Liver (tissue), 9 donors: ENCODE results near the gene GLE1. TPM values are rescaled to one million over a fixed set of nuclear protein-coding genes. Genes with fewer than 3 reads are reported as not detected.

Experiments
- DNase-seq: peaks from one replicate; pipeline ENCODE4 v3.0.0-alpha.2; 2017; ENCODE audit warnings: low spot score
- H3K27ac ChIP-seq, 2 donors: one replicate each; pipeline ENCODE4 v1.7.0; 2013; ENCODE audit warnings: inconsistent platforms in 2 of 2, low read length in 2 of 2, control low read depth in 1 of 2, low read depth in 1 of 2, mild to moderate bottlenecking in 1 of 2
- H3K27me3 ChIP-seq, 4 donors: one replicate each; pipeline versions ENCODE4 v1.6.1 to v1.7.0; 2013; ENCODE audit warnings: low read length in 3 of 4, inconsistent platforms in 1 of 4, mild to moderate bottlenecking in 1 of 4, moderate library complexity in 1 of 4; ENCODE audit not compliant: control insufficient read depth in 4 of 4, insufficient read depth in 4 of 4
- H3K36me3 ChIP-seq, 4 donors: one replicate each; pipeline versions ENCODE4 v1.6.1 to v1.7.0; 2013; ENCODE audit warnings: low read length in 3 of 4, mild to moderate bottlenecking in 3 of 4, low read depth in 1 of 4, moderate library complexity in 1 of 4; ENCODE audit not compliant: control insufficient read depth in 4 of 4, insufficient read depth in 3 of 4
- H3K4me1 ChIP-seq, 4 donors: one replicate each; pipeline versions ENCODE4 v1.6.1 to v1.7.0; 2013; ENCODE audit warnings: low read length in 3 of 4, mild to moderate bottlenecking in 3 of 4, moderate library complexity in 1 of 4; ENCODE audit not compliant: control insufficient read depth in 4 of 4, insufficient read depth in 4 of 4
- H3K4me3 ChIP-seq, 3 donors: one replicate each; pipeline versions ENCODE4 v1.6.1 to v1.7.0; 2013; ENCODE audit warnings: low read length in 3 of 3, control low read depth in 1 of 3, low read depth in 1 of 3, mild to moderate bottlenecking in 1 of 3
- H3K9ac ChIP-seq, 2 donors: one replicate each; pipeline ENCODE4 v1.7.0; 2013; ENCODE audit warnings: low read length in 2 of 2, mild to moderate bottlenecking in 2 of 2, moderate library complexity in 2 of 2, control low read depth in 1 of 2, low read depth in 1 of 2
- H3K9me3 ChIP-seq, 4 donors: one replicate each; pipeline versions ENCODE4 v1.6.1 to v1.7.0; 2013; ENCODE audit warnings: low read length in 3 of 4; ENCODE audit not compliant: control insufficient read depth in 4 of 4
- ATF3 ChIP-seq: IDR thresholded peaks from 2 replicates; pipeline ENCODE4 v1.6.1; 2016; ENCODE audit warnings: antibody characterized with exemption
- CTCF ChIP-seq: fragments of 150-350 bp; IDR thresholded peaks from 2 replicates; pipeline ENCODE4 v1.5.1; 2017; ENCODE audit warnings: improper control_type of control experiment, low read depth, low read length; ENCODE audit not compliant: missing input control
- EGR1 ChIP-seq, 2 donors: IDR thresholded peaks; 2 replicates each; pipeline ENCODE4 v1.6.1; 2016 to 2018; ENCODE audit warnings: antibody characterized with exemption in 2 of 2, low read depth in 2 of 2
- FOXA1 ChIP-seq: IDR thresholded peaks from 2 replicates; pipeline ENCODE4 v1.6.1; 2016; ENCODE audit warnings: antibody characterized with exemption
- GABPA ChIP-seq, 2 donors: IDR thresholded peaks in 1 of 2; conservative IDR thresholded peaks in 1 of 2; 2 replicates each; pipeline ENCODE4 v1.6.1; 2016; ENCODE audit warnings: antibody characterized with exemption in 2 of 2, mild to moderate bottlenecking in 1 of 2, moderate library complexity in 1 of 2
- HNF4A ChIP-seq, 2 donors: conservative IDR thresholded peaks; 2 replicates each; pipeline ENCODE4 v1.6.1; 2016; ENCODE audit warnings: antibody characterized with exemption in 2 of 2, mild to moderate bottlenecking in 2 of 2
- HNF4G ChIP-seq: IDR thresholded peaks from 2 replicates; pipeline ENCODE4 v1.6.1; 2016; ENCODE audit warnings: antibody characterized with exemption
- JUND ChIP-seq, 2 donors: IDR thresholded peaks; 2 replicates each; pipeline ENCODE4 v1.6.1; 2016; ENCODE audit warnings: antibody characterized with exemption in 2 of 2
- MAX ChIP-seq: IDR thresholded peaks from 2 replicates; pipeline ENCODE4 v1.6.1; 2016; ENCODE audit warnings: antibody characterized with exemption
- NR2F2 ChIP-seq: IDR thresholded peaks from 2 replicates; pipeline ENCODE4 v1.6.1; 2016; ENCODE audit warnings: antibody characterized with exemption
- REST ChIP-seq: IDR thresholded peaks from 2 replicates; pipeline ENCODE4 v1.6.1; 2016; ENCODE audit warnings: antibody characterized with exemption, mild to moderate bottlenecking
- SP1 ChIP-seq: IDR thresholded peaks from 2 replicates; pipeline ENCODE4 v1.6.1; 2018; ENCODE audit warnings: antibody characterized with exemption, mild to moderate bottlenecking
- TAF1 ChIP-seq: conservative IDR thresholded peaks from 2 replicates; pipeline ENCODE4 v1.6.1; 2016; ENCODE audit warnings: antibody characterized with exemption, mild to moderate bottlenecking
- YY1 ChIP-seq: IDR thresholded peaks from 2 replicates; pipeline ENCODE4 v1.6.1; 2016; ENCODE audit warnings: antibody characterized with exemption, mild to moderate bottlenecking
- ZBTB33 ChIP-seq: IDR thresholded peaks from 2 replicates; pipeline ENCODE4 v1.6.1; 2016; ENCODE audit warnings: antibody characterized with exemption
- WGBS: extraction: QIAGEN DNeasy Blood & Tissue Kit; methylation state at CpG from one replicate; pipeline ENCODE4 v1.1.7; 2013; 5-methylcytosine and 5-hydroxymethylcytosine counted together
- polyA plus RNA-seq, 2 donors: library from polyadenylated mRNA; stranded (reverse) in 1 of 2; unstranded in 1 of 2; fragments of 200-250 nt in 1 of 2; fragments of >200 nt in 1 of 2; fragmentation: Nextera tagmentation in 1 of 2; extraction: Ambion mirVana in 1 of 2; gene quantifications; one replicate each; pipeline versions ENCODE4 v1.2.1 to v1.2.3, GENCODE V29; 2013 to 2015
- total RNA-seq, 2 donors: library from RNA; depleted of rRNA; stranded (reverse); fragments of >200 nt; gene quantifications; one replicate each; pipeline ENCODE4 v1.2.3, GENCODE V29; 2014
- donor health status: healthy.
- donor health status: healthy.
- donor health status: healthy.
- donor health status: healthy.
- donor health status: healthy.

The GLE1 gene
- total and polyA plus RNA-seq, 4 donors, result 5.3 to 19.5 (median 12.8) TPM

GRCh38 chr9:128540634-128541360, 36.3 kb downstream of the GLE1 start:
- Histone ChIP-seq H3K9me3 (no peaks in the 10 kb centered on the region), H3K36me3 (peaks cover 9 to 56% (median 39%) of the 10 kb centered on the region in 4 donors), H3K27me3 (no peaks in the 10 kb centered on the region), H3K9ac (no peak overlapping the region), H3K4me1 (peaks cover 0 to 12% (median 1%) of the 10 kb centered on the region in 4 donors), H3K4me3 (no peak overlapping the region), H3K27ac (no peak overlapping the region)
- DNase-seq, result no peak
- WGBS, result 64% methylated on average over 3 of the region's 3 CpGs
- TF ChIP-seq MAX (no peak), FOXA1 (no peak), HNF4A (conservative IDR thresholded peaks at IDR 0.05) (peak in 1 of 2 donors; percentile 7)

- no peak overlapping the region for H3K4me3 ChIP-seq
- DNase-seq, result no peak
- peaks cover 0 to under 1% (median 0%) of the 10 kb centered on the region in 4 donors for H3K4me1 ChIP-seq
- no peaks in the 10 kb centered on the region for H3K9me3 ChIP-seq
- no peak overlapping the region for H3K9ac ChIP-seq
- H3K27ac ChIP-seq, result no peak overlapping the region
- peaks cover 0 to 4% (median 2%) of the 10 kb centered on the region in 4 donors for H3K36me3 ChIP-seq
- no peaks in the 10 kb centered on the region for H3K27me3 ChIP-seq
- 73% methylated on average over 3 of the region's 3 CpGs for WGBS
- TF ChIP-seq FOXA1 (no peak), ZBTB33 (no peak), JUND (IDR thresholded peaks at IDR 0.05) (no peak), ATF3 (no peak), TAF1 (no peak), GABPA (IDR thresholded peaks at IDR 0.05 in 1 of 2, conservative IDR thresholded peaks at IDR 0.05 in 1 of 2) (no peak), NR2F2 (no peak), YY1 (no peak), HNF4G (no peak), REST (no peak), MAX (no peak), CTCF (no peak), SP1 (no peak), EGR1 (IDR thresholded peaks at IDR 0.05; ENCODE audit: low read depth in 2 of 2) (no peak)
Measured at GRCh38 chr9:128546504-128546903, 42.0 kb downstream of the GLE1 start.
